Suprapubic skin (tissue), 4 donors: ENCODE results near the gene AGMO. TPM values are rescaled to one million over a fixed set of nuclear protein-coding genes. Genes with fewer than 3 reads are reported as not detected.

Experiments used
- DNase-seq, 2 donors: peaks; one replicate each; pipeline ENCODE4 v3.0.0-alpha.2; 2019; ENCODE audit warnings: low spot score in 2 of 2
- H3K27ac ChIP-seq: fragments of 200-600 bp; sonication (generic); one replicate; pipeline ENCODE4 v1.5.1; 2019
- H3K27me3 ChIP-seq: fragments of 200-600 bp; sonication (generic); one replicate; pipeline ENCODE4 v1.5.1; 2019
- H3K36me3 ChIP-seq: fragments of 200-600 bp; sonication (generic); one replicate; pipeline ENCODE4 v1.5.1; 2019
- H3K4me1 ChIP-seq: fragments of 200-600 bp; sonication (generic); one replicate; pipeline ENCODE4 v1.5.1; 2019
- H3K4me3 ChIP-seq: fragments of 200-600 bp; sonication (generic); one replicate; pipeline ENCODE4 v1.5.1; 2019; ENCODE audit warnings: mild to moderate bottlenecking
- H3K9me3 ChIP-seq: fragments of 200-600 bp; sonication (generic); one replicate; pipeline ENCODE4 v1.5.1; 2019
- EP300 ChIP-seq: sonication (generic); formaldehyde crosslinking; IDR thresholded peaks from one replicate; pipeline ENCODE4 v1.6.1; 2017; ENCODE audit warnings: antibody characterized with exemption
- POLR2A ChIP-seq, 2 donors: fragments of 450-650 bp; IDR thresholded peaks; one replicate each; pipeline ENCODE4 v1.6.1; 2017; ENCODE audit warnings: antibody characterized with exemption in 2 of 2, mild to moderate bottlenecking in 2 of 2, moderate library complexity in 2 of 2
- POLR2AphosphoS5 ChIP-seq, 3 donors: sonication (generic); formaldehyde crosslinking; IDR thresholded peaks; one replicate each; pipeline ENCODE4 v1.6.1; 2017; ENCODE audit warnings: antibody characterized with exemption in 3 of 3
- WGBS: methylation state at CpG from one replicate; pipeline ENCODE4 v1.1.5; 2018; 5-methylcytosine and 5-hydroxymethylcytosine counted together
- total RNA-seq, 4 donors: library from RNA; depleted of rRNA; stranded (reverse); fragments of >200 nt; gene quantifications; one replicate each; pipeline ENCODE4 v1.1.0, GENCODE V29; 2016
- TF ChIP-seq, protein P1 (sequence below), 2 donors: fragments of 200-600 bp in 1 of 2; fragments of 450-650 bp in 1 of 2; sonication (generic) in 1 of 2; IDR thresholded peaks; one replicate each; pipeline ENCODE4 v1.5.1; 2016 to 2019; ENCODE audit warnings: antibody characterized with exemption in 2 of 2, mild to moderate bottlenecking in 1 of 2, moderate library complexity in 1 of 2

Gene AGMO
- total RNA-seq, 4 donors from 2014 or later = 0.40 TPM; not detected in 3

- no peak overlapping the region for H3K27ac ChIP-seq
- DNase-seq = no peak
- no peaks in the 10 kb centered on the region for H3K9me3 ChIP-seq
- TF ChIP-seq, protein P1, sequence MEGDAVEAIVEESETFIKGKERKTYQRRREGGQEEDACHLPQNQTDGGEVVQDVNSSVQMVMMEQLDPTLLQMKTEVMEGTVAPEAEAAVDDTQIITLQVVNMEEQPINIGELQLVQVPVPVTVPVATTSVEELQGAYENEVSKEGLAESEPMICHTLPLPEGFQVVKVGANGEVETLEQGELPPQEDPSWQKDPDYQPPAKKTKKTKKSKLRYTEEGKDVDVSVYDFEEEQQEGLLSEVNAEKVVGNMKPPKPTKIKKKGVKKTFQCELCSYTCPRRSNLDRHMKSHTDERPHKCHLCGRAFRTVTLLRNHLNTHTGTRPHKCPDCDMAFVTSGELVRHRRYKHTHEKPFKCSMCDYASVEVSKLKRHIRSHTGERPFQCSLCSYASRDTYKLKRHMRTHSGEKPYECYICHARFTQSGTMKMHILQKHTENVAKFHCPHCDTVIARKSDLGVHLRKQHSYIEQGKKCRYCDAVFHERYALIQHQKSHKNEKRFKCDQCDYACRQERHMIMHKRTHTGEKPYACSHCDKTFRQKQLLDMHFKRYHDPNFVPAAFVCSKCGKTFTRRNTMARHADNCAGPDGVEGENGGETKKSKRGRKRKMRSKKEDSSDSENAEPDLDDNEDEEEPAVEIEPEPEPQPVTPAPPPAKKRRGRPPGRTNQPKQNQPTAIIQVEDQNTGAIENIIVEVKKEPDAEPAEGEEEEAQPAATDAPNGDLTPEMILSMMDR (IDR thresholded peaks at IDR 0.05) = no peak
- TF ChIP-seq POLR2AphosphoS5 (IDR thresholded peaks at IDR 0.05) = no peak
- TF ChIP-seq POLR2A (IDR thresholded peaks at IDR 0.05) = no peak
- no peak for TF ChIP-seq EP300
- no peaks in the 10 kb centered on the region for H3K36me3 ChIP-seq
- H3K4me1 ChIP-seq = peaks cover 3% of the 10 kb centered on the region
- H3K27me3 ChIP-seq = no peaks in the 10 kb centered on the region
- H3K4me3 ChIP-seq = no peak overlapping the region
- WGBS = 72% methylated on average over 3 of the region's 3 CpGs
Observed at GRCh38 chr7:15457990-15458955, 103.5 kb downstream of the AGMO start.

- Histone ChIP-seq H3K27me3 (no peaks in the 10 kb centered on the region), H3K4me1 (no peaks in the 10 kb centered on the region), H3K27ac (no peak overlapping the region), H3K9me3 (no peaks in the 10 kb centered on the region), H3K4me3 (no peak overlapping the region), H3K36me3 (no peaks in the 10 kb centered on the region)
- TF ChIP-seq POLR2AphosphoS5 (IDR thresholded peaks at IDR 0.05) (no peak), EP300 (no peak), POLR2A (IDR thresholded peaks at IDR 0.05) (no peak)
- TF ChIP-seq, protein P1 (IDR thresholded peaks at IDR 0.05) = no peak
- WGBS = 93% methylated on average over 3 of the region's 3 CpGs
- no peak for DNase-seq
Observed at GRCh38 chr7:15452670-15453069, 109.1 kb downstream of the AGMO start.

- Histone ChIP-seq H3K4me3 (no peak overlapping the region), H3K9me3 (no peaks in the 10 kb centered on the region), H3K4me1 (no peaks in the 10 kb centered on the region), H3K36me3 (no peaks in the 10 kb centered on the region), H3K27me3 (no peaks in the 10 kb centered on the region), H3K27ac (no peak overlapping the region)
- DNase-seq = no peak
- 35% methylated on average over 2 of the region's 2 CpGs for WGBS
- TF ChIP-seq EP300 = no peak
- no peak for TF ChIP-seq POLR2A (IDR thresholded peaks at IDR 0.05)
- no peak for TF ChIP-seq POLR2AphosphoS5 (IDR thresholded peaks at IDR 0.05)
- TF ChIP-seq, protein P1 (IDR thresholded peaks at IDR 0.05) = no peak
Observed at GRCh38 chr7:15446722-15447121, 115.1 kb downstream of the AGMO start.

- Histone ChIP-seq H3K27ac (no peak overlapping the region), H3K27me3 (no peaks in the 10 kb centered on the region), H3K4me3 (no peak overlapping the region), H3K36me3 (no peaks in the 10 kb centered on the region), H3K4me1 (no peaks in the 10 kb centered on the region), H3K9me3 (no peaks in the 10 kb centered on the region)
- no peak for DNase-seq
- TF ChIP-seq, protein P1 (IDR thresholded peaks at IDR 0.05) = no peak
- no peak for TF ChIP-seq POLR2AphosphoS5 (IDR thresholded peaks at IDR 0.05)
- no peak for TF ChIP-seq EP300
- no peak for TF ChIP-seq POLR2A (IDR thresholded peaks at IDR 0.05)
- WGBS = 15% methylated on average over 1 of the region's 1 CpG
Observed at GRCh38 chr7:15446280-15446679, 115.5 kb downstream of the AGMO start.

DNA sequence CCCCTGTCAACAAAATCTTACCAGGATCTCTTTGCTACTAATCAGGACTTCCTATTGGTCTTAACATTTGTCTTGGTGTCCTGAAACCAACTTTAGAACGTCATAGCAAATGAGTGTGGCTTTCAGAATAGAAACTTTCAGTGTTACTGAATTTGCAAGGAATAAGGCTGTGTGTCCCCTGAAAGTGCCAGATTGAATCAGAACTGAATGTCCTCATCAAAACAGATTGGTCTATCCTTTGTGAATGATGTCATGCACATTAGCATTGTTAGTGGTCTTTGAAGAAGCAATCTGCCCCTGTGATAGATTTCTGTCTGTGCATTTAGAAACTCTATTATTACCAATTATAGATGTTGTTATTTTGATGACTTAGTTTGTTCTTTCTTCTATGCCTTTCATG lies 119.9 kb downstream of the AGMO start:
- no peak for DNase-seq
- 79% methylated on average over 1 of the region's 1 CpG for WGBS
- Histone ChIP-seq H3K4me3 (no peak overlapping the region), H3K4me1 (no peaks in the 10 kb centered on the region), H3K36me3 (no peaks in the 10 kb centered on the region), H3K27ac (no peak overlapping the region), H3K9me3 (no peaks in the 10 kb centered on the region), H3K27me3 (no peaks in the 10 kb centered on the region)
- TF ChIP-seq, protein P1 (IDR thresholded peaks at IDR 0.05) = no peak
- no peak for TF ChIP-seq EP300
- no peak for TF ChIP-seq POLR2AphosphoS5 (IDR thresholded peaks at IDR 0.05)
- TF ChIP-seq POLR2A (IDR thresholded peaks at IDR 0.05) = no peak
